ENCODE data around the gene SEC16B. TPM values are rescaled to one million over a fixed set of nuclear protein-coding genes. Genes with fewer than 3 reads are reported as not detected.

Gene SEC16B
- total RNA-seq, 1 donor from 2014 or later, result 3.1 TPM

DNA sequence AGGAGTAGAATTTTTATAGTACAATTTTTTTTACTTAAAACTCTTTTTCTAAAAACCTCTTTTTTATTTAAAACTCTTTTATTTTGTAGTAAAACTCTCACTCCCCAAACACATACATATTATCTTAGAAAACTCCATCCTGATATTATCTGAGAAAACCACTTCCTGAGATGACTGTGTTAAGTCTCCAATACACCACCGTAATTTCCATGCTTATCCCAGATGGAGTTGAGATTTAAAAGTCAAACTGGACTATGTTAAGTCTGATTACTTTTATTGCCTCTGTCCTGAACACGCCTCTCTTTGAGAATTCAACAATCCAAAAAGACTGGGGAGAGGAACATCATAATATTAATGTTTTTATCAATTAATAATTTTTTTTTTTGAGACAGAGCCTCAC is 3.7 kb downstream of the SEC16B start:
- TF ChIP-seq CTCF (IDR thresholded peaks at IDR 0.05; ENCODE audit: unreplicated experiment), result no peak
- no peaks in the 10 kb centered on the region for H3K36me3 Mint-ChIP-seq
- DNase-seq (ENCODE audit: low spot score in 2 of 2, unreplicated experiment in 2 of 2), result no peak
- no peak overlapping the region for H3K4me3 Mint-ChIP-seq
- H3K27ac Mint-ChIP-seq, result no peak overlapping the region
- H3K9me3 Mint-ChIP-seq, result no peaks in the 10 kb centered on the region
- no peaks in the 10 kb centered on the region for H3K27me3 Mint-ChIP-seq (ENCODE audit: low read depth)
- H3K4me1 Mint-ChIP-seq, result peaks cover 2% of the 10 kb centered on the region

GRCh38 chr1:177965293-177965692 is 4.6 kb downstream of the SEC16B start:
- TF ChIP-seq CTCF (IDR thresholded peaks at IDR 0.05; ENCODE audit: unreplicated experiment), result no peak
- peaks cover 2% of the 10 kb centered on the region for H3K4me1 Mint-ChIP-seq
- no peak overlapping the region for H3K27ac Mint-ChIP-seq
- H3K9me3 Mint-ChIP-seq, result no peaks in the 10 kb centered on the region
- H3K27me3 Mint-ChIP-seq (ENCODE audit: low read depth), result no peaks in the 10 kb centered on the region
- H3K4me3 Mint-ChIP-seq, result no peak overlapping the region
- no peaks in the 10 kb centered on the region for H3K36me3 Mint-ChIP-seq
- DNase-seq (ENCODE audit: low spot score in 2 of 2, unreplicated experiment in 2 of 2), result no peak

- H3K4me3 Mint-ChIP-seq, result no peak overlapping the region
- no peaks in the 10 kb centered on the region for H3K36me3 Mint-ChIP-seq
- H3K4me1 Mint-ChIP-seq, result peaks cover 8% of the 10 kb centered on the region
- TF ChIP-seq CTCF (IDR thresholded peaks at IDR 0.05; ENCODE audit: unreplicated experiment), result no peak
- no peaks in the 10 kb centered on the region for H3K9me3 Mint-ChIP-seq
- H3K27ac Mint-ChIP-seq, result no peak overlapping the region
- DNase-seq (ENCODE audit: low spot score in 2 of 2, unreplicated experiment in 2 of 2), result no peak
- no peaks in the 10 kb centered on the region for H3K27me3 Mint-ChIP-seq (ENCODE audit: low read depth)
Measured at GRCh38 chr1:177964336-177964735, 5.5 kb downstream of the SEC16B start.

DNA sequence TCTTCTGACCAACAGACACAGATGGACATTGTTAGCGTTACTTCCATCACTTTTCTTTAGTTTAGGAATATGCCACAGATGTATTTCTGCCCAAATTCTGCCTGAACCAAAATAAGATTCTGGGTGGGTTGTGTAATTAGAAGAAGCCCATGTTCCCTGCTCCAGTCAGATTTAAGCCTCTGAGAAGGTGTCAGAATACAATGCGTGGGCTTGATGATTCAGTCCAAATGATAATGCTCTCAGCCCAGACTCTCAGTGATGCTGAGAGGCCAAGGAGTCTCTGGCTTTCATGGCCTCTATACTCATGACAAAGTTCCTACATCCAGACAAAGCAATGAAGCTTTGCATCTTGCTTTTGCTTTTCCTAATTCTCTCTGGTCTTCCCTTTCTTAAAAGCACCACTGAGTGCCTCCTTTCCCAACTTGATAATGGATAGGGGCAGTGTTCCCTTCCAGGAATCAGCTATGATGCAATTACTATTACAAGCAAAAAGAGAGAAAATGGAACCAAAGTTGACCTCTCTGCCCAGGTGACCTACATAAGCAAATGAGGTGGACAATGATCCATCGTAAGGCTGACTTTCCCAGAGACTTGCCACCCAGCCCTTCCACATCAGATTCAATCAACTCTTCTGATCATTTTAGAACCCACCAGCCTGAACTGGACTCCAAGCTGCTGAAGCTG is 8.8 kb downstream of the SEC16B start:
- Mint-ChIP-seq H3K9me3 (no peaks in the 10 kb centered on the region), H3K4me1 (peaks cover 6% of the 10 kb centered on the region), H3K27ac (no peak overlapping the region), H3K36me3 (no peaks in the 10 kb centered on the region), H3K27me3 (ENCODE audit: low read depth) (no peaks in the 10 kb centered on the region), H3K4me3 (no peak overlapping the region)
- TF ChIP-seq CTCF (IDR thresholded peaks at IDR 0.05; ENCODE audit: unreplicated experiment), result no peak
- no peak for DNase-seq (ENCODE audit: low spot score in 2 of 2, unreplicated experiment in 2 of 2)

- Mint-ChIP-seq H3K4me1 (peaks cover 6% of the 10 kb centered on the region), H3K4me3 (no peak overlapping the region), H3K27me3 (ENCODE audit: low read depth) (no peaks in the 10 kb centered on the region), H3K9me3 (no peaks in the 10 kb centered on the region), H3K36me3 (no peaks in the 10 kb centered on the region), H3K27ac (peak overlapping the region; percentile 10)
- peak; percentile 24 for TF ChIP-seq CTCF (IDR thresholded peaks at IDR 0.05; ENCODE audit: unreplicated experiment)
- DNase-seq (ENCODE audit: low spot score in 2 of 2, unreplicated experiment in 2 of 2), result no peak
Measured at GRCh38 chr1:177959811-177960515, 9.9 kb downstream of the SEC16B start.
